Pericardium fibroblast (primary cell): Measurements from ENCODE around the gene HINT1. TPM values are rescaled to one million over a fixed set of nuclear protein-coding genes. Genes with fewer than 3 reads are reported as not detected.

Experiments used
- total RNA-seq: library from RNA; depleted of rRNA; stranded (reverse); fragments of >200 nt; gene quantifications from 2 replicates; pipeline ENCODE4 v1.2.3, GENCODE V29; 2015

HINT1 gene
- total RNA-seq = 172 and 237 TPM in 2 replicates

DNA sequence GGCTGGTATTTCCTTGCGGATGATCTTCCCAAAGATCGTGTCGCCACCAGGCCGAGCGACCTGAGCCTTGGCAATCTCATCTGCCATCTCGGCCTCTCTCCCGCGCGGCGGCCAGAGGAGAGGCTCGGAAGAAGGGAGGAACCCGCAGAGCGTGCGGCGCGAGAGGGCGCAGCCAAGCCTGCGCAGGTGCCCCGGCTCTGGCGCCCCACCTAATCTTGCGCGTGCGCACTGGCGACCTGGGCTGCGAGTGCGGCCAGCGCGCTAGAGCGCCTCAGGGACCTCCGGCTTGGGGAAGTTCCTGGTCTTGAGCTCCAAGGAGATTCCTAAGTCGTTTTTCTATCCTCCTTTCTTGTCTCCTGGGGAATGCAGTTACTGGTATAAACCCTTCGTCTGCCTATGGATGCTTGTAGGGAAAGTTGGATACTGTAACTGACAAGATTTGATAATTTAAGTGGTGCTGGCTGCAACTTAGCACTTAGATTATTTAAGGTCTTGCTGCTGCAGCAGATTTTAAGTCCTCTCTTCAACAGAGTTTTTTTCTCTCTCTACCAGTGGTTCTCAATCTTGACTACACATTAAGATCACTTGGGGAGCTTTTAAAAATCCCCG is at the start of gene HINT1:
TSS of gene HINT1 (minus strand) at position 138 of the 609 bp plus-strand sequence. CDS start at position 87, 51 bp downstream.

DNA sequence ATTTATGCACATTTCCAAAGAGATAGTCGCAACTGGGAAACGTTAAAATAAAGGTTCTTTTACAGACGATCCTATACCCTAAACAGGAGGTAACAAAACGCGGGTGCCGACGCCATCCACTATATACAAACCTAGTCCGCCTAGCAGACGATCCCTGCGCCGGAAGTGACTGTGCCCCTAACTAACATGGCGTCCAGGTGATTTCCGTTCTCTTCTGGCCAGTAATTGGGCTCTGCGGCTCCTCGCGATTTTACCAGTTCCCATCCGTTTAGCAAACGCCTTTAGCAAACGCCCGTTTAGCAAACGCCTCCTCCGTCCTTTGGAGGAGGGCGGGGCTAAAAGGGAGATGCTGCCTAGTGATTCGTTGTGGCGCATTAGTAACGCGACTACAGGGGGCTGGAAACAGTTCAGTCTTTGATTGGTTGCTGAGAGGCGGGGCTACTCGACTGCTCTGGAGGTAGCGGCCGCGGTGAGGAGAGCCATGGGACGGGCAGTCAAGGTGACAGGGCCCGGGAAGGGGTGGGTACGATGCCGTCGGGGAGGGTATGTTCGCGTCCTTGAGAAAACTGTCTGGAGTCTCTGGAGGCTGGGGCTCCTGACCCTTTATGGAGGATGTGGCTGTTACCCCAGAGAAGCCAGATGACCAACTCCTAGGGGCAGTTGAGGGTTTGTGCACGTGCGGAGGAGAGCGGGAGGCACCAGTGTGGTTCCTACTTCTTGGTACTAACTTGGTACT is 5.7 kb upstream of the HINT1 start, which contains the start of gene LYRM7:
TSS of gene LYRM7 (plus strand) at position 405 of the 736 bp plus-strand sequence. CDS start at position 482, 77 bp downstream.

Other genes with a start within 250 kb of the HINT1 start
- gene LYRM7, start 5.7 kb upstream of the HINT1 start, total RNA-seq = 3.3 and 5.1 TPM in 2 replicates
- 6.5 and 11.0 TPM in 2 replicates for gene CDC42SE2, start 98.8 kb upstream of the HINT1 start, total RNA-seq